WERI-Rb-1 (cell line): ENCODE measurements around the gene CD37.
"Not testable (repeated sequence)": the region's sequence is repeated elsewhere in the genome, so short reads cannot be mapped to it uniquely, and the experiment has no call there.

Experiments used
- DNase-seq: peaks from one replicate; pipeline ENCODE4 v3.0.0-alpha.2; 2020
- H3K27ac ChIP-seq: fragments of 250-450 bp; sonication (Bioruptor Pico); 2 replicates; pipeline ENCODE4 v1.5.1; 2020; ENCODE audit warnings: mild to moderate bottlenecking, moderate library complexity
- H3K27me3 ChIP-seq: fragments of 250-450 bp; sonication (Bioruptor Pico); 2 replicates; pipeline ENCODE4 v1.5.1; 2021; ENCODE audit warnings: mild to moderate bottlenecking, low read depth, moderate library complexity; ENCODE audit not compliant: insufficient read depth, severe bottlenecking
- H3K36me3 ChIP-seq: fragments of 250-450 bp; sonication (Bioruptor Pico); 2 replicates; pipeline ENCODE4 v1.5.1; 2020; ENCODE audit warnings: mild to moderate bottlenecking, moderate library complexity
- H3K4me3 ChIP-seq: 2 replicates; pipeline ENCODE4 v1.5.1; 2011; ENCODE audit warnings: low read depth, mild to moderate bottlenecking, control low read depth, low read length
- H3K9me3 ChIP-seq: fragments of 250-450 bp; sonication (Bioruptor Pico); 2 replicates; pipeline ENCODE4 v1.5.1; 2021; ENCODE audit warnings: mild to moderate bottlenecking, moderate library complexity; ENCODE audit not compliant: severe bottlenecking
- CTCF ChIP-seq: IDR thresholded peaks from 2 replicates; pipeline ENCODE4 v1.5.1; 2011; ENCODE audit warnings: low read depth, mild to moderate bottlenecking, control low read depth, inconsistent platforms, low read length

Gene CD37

GRCh38 chr19:49295208-49295880 is 39.9 kb upstream of the CD37 start:
- Histone ChIP-seq H3K9me3 (no peaks in the 10 kb centered on the region), H3K27me3 (no peaks in the 10 kb centered on the region), H3K27ac (no peak overlapping the region), H3K4me3 (no peak overlapping the region), H3K36me3 (no peaks in the 10 kb centered on the region)
- no peak for DNase-seq
- TF ChIP-seq CTCF, result no peak

- Histone ChIP-seq H3K4me3 (no peak overlapping the region), H3K27me3 (no peaks in the 10 kb centered on the region), H3K36me3 (no peaks in the 10 kb centered on the region), H3K9me3 (no peaks in the 10 kb centered on the region), H3K27ac (no peak overlapping the region)
- no peak for DNase-seq
- TF ChIP-seq CTCF, result no peak
These were observed 37.8 kb upstream of the CD37 start for GRCh38 chr19:49297403-49297802.

GRCh38 chr19:49298653-49299052 is 36.6 kb upstream of the CD37 start:
- H3K27ac ChIP-seq, H3K36me3 ChIP-seq, H3K27me3 ChIP-seq, H3K4me3 ChIP-seq, H3K9me3 ChIP-seq, DNase-seq: not testable (repeated sequence)

- Histone ChIP-seq H3K27ac (no peak overlapping the region), H3K9me3 (no peaks in the 10 kb centered on the region), H3K4me3 (peak overlapping the region; percentile 40), H3K27me3 (no peaks in the 10 kb centered on the region), H3K36me3 (no peaks in the 10 kb centered on the region)
- peak; percentile 91 for TF ChIP-seq CTCF
- peak; percentile 84 for DNase-seq
These were observed 33.9 kb upstream of the CD37 start for GRCh38 chr19:49301165-49301865.

GRCh38 chr19:49301866-49302252 is 33.3 kb upstream of the CD37 start:
- TF ChIP-seq CTCF, result no peak
- no peaks in the 10 kb centered on the region for H3K9me3 ChIP-seq
- H3K36me3 ChIP-seq, result no peaks in the 10 kb centered on the region
- DNase-seq, result no peak
- H3K27me3 ChIP-seq, result no peaks in the 10 kb centered on the region
- H3K4me3 ChIP-seq, result no peak overlapping the region
- no peak overlapping the region for H3K27ac ChIP-seq

- H3K4me3 ChIP-seq, H3K9me3 ChIP-seq, H3K36me3 ChIP-seq, H3K27ac ChIP-seq, H3K27me3 ChIP-seq, DNase-seq: not testable (repeated sequence)
These were observed 28.5 kb upstream of the CD37 start for GRCh38 chr19:49306734-49307133.

- no peak for TF ChIP-seq CTCF
- H3K27ac ChIP-seq, result no peak overlapping the region
These were observed 26.1 kb upstream of the CD37 start for GRCh38 chr19:49309087-49309486.

More at GRCh38 chr19:49309087-49309486, 26.1 kb upstream of the CD37 start:
- H3K36me3 ChIP-seq, result peaks cover 6% of the 10 kb centered on the region; the same call in 1 of the 2 replicates
- H3K4me3 ChIP-seq, result no peak overlapping the region
- H3K9me3 ChIP-seq, result no peaks in the 10 kb centered on the region
- no peaks in the 10 kb centered on the region for H3K27me3 ChIP-seq
- DNase-seq, result no peak
